ENCODE data around the gene LRRTM4.

DNA sequence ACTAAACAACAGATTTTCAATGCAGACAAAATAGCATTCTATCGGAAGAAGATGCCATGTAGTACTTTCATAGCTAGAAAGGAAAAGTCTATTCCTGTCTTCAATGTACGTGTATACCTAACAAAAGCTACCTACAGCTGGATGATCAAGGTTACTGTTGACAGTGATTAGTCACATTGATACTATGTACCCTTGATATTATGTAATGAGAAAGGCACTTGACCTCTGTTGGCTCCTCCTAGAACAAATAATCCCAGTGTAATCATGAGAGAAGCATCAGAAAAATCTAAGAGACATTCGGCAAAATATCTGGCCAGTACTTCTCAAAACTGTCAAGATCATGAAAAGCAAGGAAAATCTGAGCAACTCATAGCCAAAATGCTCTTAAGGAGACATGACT lies 44.4 kb upstream of the LRRTM4 start:
- TF ChIP-seq CTCF (IDR thresholded peaks at IDR 0.05; ENCODE audit: poor library complexity) (no peak), EZH2 (IDR thresholded peaks at IDR 0.05; ENCODE audit: borderline replicate concordance) (no peak)

Data from hepatocyte (in vitro differentiated cells).